ENCODE measurements around the gene DLGAP1.

Gene DLGAP1

DNA sequence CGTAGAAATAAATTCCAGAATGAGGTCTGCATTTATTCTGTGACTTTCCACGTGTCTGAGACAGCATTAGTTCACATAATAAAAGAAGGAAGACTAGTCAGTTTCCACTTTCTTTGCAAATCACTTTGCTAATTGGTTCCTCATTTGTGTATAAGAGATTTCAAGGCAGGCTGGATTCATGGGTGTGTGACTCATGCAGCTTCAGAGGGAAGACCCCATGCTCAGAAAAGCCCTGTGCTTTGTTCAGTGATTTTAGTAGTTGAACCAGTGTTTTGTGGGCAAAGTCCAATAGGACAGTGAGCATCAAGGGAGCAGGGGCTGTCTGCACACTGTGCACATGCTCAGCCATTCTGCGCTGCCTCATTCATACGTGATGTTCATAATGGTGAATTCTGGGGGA lies 297.8 kb downstream of the DLGAP1 start:
- no peak overlapping the region for H3K27ac ChIP-seq
- DNase-seq (ENCODE audit: low spot score): no peak
- H3K4me3 ChIP-seq: no peak overlapping the region
- TF ChIP-seq, protein P1, sequence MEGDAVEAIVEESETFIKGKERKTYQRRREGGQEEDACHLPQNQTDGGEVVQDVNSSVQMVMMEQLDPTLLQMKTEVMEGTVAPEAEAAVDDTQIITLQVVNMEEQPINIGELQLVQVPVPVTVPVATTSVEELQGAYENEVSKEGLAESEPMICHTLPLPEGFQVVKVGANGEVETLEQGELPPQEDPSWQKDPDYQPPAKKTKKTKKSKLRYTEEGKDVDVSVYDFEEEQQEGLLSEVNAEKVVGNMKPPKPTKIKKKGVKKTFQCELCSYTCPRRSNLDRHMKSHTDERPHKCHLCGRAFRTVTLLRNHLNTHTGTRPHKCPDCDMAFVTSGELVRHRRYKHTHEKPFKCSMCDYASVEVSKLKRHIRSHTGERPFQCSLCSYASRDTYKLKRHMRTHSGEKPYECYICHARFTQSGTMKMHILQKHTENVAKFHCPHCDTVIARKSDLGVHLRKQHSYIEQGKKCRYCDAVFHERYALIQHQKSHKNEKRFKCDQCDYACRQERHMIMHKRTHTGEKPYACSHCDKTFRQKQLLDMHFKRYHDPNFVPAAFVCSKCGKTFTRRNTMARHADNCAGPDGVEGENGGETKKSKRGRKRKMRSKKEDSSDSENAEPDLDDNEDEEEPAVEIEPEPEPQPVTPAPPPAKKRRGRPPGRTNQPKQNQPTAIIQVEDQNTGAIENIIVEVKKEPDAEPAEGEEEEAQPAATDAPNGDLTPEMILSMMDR (IDR thresholded peaks at IDR 0.05): no peak

DNA sequence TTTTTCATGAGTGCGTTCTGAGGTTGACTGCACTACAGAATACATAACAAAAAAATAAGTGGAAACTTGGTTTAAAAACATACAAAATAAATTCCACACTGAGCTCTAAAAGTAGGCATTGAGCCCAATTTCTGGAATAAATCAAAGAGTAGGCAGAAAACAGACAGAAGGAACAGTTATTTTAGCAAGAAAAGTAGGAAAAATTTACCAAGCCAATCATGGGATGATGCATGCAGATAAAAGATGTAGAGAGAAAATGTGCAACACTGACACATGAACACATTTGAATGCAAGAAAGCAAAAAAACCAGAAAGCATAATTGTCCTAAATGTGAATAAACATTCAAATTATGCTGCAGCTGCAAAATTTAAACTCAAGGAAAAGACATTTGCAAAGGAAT lies 308.3 kb downstream of the DLGAP1 start:
- TF ChIP-seq, protein P1 (IDR thresholded peaks at IDR 0.05): no peak
- Histone ChIP-seq H3K4me3 (no peak overlapping the region), H3K27ac (no peak overlapping the region)
- no peak for DNase-seq (ENCODE audit: low spot score)

DNA sequence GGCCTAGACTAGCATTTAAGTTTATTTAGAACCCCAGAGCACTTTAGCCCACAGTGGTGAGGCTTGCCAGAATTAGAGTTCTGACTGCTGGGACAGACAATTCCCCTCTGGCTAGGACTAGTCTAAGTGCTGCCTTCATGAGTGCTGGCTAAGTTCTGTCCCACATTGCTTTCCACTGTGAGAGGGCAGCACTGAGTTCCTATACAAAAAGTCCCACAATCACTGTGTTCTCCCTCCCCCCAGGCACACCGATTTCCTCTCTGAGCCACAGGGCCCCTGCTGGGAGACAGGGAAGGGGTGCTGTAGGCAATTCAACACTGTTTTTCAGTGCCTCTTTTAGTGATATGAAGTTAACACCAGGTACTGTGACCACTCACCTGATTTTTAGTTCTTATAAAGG lies 310.9 kb downstream of the DLGAP1 start:
- Histone ChIP-seq H3K4me3 (no peak overlapping the region), H3K27ac (no peak overlapping the region)
- DNase-seq (ENCODE audit: low spot score): no peak
- TF ChIP-seq, protein P1 (IDR thresholded peaks at IDR 0.05): no peak

DNA sequence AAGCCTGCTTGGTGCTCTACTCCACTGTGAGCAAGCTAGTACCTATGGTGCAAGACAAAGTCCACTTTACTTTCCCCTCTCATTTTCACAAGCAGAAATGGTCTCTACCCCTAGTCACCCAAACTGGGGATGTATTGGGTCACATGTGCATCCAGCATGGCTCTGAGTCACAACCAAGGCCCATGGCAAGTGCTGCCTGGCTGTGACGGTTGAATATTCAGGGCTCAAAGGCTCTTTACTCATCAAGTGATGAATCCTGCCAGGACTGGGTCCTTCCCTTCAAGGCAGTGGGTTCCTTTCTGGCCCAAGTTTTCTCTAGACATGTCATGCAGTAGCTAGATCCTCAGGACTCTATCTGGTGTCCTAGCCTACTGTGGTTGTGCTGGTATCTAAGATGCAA lies 311.5 kb downstream of the DLGAP1 start:
- no peak overlapping the region for H3K27ac ChIP-seq
- TF ChIP-seq, protein P1 (IDR thresholded peaks at IDR 0.05): no peak

DNA sequence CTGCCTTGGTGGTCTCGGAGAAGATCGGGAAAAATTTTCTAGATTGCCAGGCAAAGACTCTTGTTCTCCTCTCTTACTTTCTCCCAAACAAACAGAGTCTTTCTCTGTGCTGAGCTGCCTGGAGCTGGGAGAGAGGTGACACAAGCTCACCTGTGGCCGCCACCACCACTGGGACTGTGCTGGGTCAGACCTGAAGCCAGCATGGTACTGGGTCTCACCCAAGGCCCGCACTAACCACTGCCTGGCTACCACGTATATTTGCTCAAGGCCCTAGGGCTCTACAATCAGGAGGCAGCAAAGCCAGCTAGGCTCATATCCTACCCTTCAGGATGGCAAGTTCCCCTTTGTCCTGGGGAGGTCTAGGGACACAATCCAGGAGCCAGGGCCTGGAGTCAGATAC lies 312.2 kb downstream of the DLGAP1 start:
- H3K27ac ChIP-seq: no peak overlapping the region
- DNase-seq (ENCODE audit: low spot score): no peak
- TF ChIP-seq, protein P1 (IDR thresholded peaks at IDR 0.05): no peak
- no peak overlapping the region for H3K4me3 ChIP-seq

More for the DNA sequence above, 311.5 kb downstream of the DLGAP1 start:
- DNase-seq (ENCODE audit: low spot score): no peak
- no peak overlapping the region for H3K4me3 ChIP-seq

DNA sequence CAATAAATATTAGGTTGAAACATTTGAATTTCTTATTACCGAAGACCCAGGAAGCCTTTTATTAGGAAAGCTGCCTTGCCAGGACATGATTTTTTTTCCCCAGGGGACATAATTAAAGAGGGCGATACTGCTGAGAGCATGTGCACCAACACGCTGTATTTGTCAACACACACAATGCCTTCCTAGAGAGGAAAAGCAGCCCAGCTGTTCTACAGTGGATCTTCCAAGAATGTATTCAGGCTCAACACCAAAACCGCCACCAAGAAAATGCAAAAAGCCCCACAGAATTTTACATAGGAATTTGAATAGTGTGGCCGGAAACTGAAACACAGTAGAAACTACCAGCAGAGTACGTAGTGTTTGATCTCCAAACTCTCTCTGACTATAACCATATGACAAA lies 320.4 kb downstream of the DLGAP1 start:
- no peak overlapping the region for H3K27ac ChIP-seq
- DNase-seq (ENCODE audit: low spot score): no peak

More for the DNA sequence above, 320.4 kb downstream of the DLGAP1 start:
- H3K4me3 ChIP-seq: no peak overlapping the region
- TF ChIP-seq, protein P1 (IDR thresholded peaks at IDR 0.05): no peak
